NCI-H2081 (cell line): ENCODE measurements around the gene UNC80.

Experiments used
- DNase-seq, 2 experiments: peaks; one replicate each; lab custom pipeline; 2025; lab: John Stamatoyannopoulos, UW

UNC80 gene

DNA sequence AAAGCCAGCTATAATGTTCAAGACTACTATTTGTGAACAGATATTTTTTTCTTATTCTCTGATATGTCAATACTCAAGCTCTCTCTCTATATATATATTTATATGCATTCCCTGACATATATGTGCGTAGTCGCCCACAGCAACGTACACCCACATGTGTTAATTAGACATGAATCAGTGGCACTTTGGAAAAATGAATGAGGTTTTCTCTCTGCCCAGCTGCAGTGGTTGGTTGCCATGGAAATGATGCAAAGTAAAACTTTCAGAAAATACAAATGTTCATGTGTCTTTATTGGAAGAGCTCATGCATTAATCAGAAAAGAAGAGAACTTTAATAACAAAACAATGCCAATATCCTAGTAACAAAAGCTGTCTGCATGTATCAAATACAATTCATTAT, 34.7 kb downstream of the UNC80 start:
- DNase-seq = no peak

DNA sequence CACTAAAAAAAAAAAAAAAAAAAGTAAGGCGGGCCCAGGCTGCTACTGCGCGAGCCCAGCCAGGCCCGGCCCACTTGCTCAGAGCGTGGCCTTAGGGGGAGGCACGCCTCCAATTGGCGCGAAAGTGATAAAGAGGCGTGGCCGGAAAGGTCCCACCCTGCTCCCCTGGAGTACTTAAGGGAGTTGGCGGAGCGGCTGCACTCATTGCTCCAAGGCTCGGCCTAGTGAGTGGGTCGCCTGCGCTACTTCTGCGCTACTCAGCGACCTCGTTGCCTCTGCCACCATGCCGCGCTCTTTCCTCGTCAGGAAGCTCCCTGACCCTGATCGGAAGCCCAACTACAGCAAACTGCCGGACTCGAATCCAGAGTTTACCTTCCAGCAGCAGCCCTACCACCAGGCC, 36.9 kb downstream of the UNC80 start:
- no peak for DNase-seq

DNA sequence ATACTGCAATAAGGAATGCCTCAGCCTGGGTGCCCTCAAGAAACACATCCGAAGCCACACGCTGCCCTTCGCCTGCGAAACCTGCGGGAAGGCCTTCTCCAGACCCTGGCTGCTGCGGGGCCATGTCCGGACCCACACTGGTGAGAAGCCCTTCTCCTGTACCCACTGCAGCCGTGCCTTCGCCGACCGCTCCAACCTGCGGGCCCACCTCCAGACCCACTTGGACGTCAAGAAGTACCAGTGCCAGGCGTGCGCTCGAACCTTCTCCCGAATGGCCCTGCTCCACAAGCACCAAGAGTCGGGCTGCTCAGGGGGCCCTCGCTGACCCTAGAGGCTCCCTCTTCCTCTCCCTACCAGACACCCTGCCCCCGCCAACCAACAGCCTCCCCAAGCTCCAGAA, 37.6 kb downstream of the UNC80 start:
- no peak for DNase-seq

GRCh38 chr2:209817844-209818271, 46.2 kb downstream of the UNC80 start:
- DNase-seq = no peak

DNA sequence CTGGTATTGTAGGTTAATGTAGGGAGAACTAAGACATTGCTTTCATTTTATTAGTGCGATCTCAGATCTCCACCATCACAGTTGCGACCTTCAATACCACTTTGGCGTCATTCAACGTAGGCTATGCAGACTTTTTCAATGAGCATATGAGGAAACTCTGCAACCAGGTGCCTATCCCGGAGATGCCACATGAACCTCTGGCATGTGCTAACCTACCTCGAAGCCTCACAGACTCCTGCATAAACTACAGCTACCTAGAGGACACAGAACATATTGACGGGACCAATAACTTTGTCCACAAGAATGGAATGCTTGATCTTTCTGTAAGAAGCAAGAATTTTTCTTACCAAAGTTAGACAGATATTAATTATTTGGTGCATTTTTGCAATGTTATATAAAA, 47.3 kb downstream of the UNC80 start:
- DNase-seq = no peak

DNA sequence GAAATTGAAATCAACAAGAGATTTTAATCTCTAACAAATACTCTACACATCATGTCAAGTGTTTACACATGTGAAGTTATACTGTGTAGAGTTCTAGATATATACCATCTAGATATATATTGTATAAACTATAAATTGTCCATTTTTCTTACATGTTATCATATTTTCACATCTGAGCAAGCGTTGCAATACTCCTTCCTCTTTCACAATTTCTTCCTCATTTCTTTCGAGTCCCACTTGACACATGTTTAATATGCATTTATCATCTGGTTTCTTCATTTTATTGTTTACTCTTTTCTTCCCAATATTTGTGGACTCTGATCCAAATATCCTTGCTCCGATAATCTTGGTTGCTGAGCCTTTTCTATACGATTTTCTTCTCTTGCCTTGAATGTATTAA, 50.2 kb downstream of the UNC80 start:
- DNase-seq = no peak

- DNase-seq = no peak
These were observed 51.9 kb downstream of the UNC80 start for GRCh38 chr2:209823484-209823883.

GRCh38 chr2:209824391-209824790, 52.8 kb downstream of the UNC80 start:
- DNase-seq = no peak

- DNase-seq = no peak
These were observed 59.3 kb downstream of the UNC80 start for GRCh38 chr2:209830722-209831465.

GRCh38 chr2:209834767-209835166, 63.1 kb downstream of the UNC80 start:
- no peak for DNase-seq

- DNase-seq = no peak
These were observed 68.8 kb downstream of the UNC80 start for GRCh38 chr2:209840434-209840833.

GRCh38 chr2:209845666-209846065, 74.0 kb downstream of the UNC80 start:
- DNase-seq = no peak

DNA sequence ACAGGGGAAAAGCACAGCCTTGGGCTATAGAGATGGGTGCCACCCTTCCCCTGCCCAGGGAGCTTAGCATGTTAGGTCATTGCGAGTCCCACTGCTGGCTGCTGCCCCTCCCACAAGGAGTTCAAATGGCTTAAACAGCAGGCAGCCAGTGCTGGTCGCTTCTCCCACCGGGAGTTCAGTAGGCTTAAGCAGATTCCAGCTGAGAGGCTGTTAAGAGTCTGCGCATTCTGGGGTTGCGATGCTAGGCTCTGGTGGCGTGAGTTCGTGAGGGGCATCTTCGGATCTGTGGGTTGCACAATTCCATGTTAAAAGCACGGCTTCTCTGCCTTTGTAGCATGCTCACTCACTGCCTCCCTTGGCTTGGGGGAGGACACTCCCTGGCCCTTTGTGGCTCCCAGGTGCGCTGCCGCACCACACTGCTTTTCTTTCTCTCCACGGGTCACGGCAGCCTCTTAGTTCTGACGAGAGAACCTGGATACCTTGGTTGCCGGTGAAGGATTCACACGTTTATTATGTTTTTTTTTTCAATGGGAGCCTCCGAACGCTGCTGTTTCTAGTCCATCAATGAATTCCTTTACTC, 93.2 kb downstream of the UNC80 start:
- no peak for DNase-seq

GRCh38 chr2:209868271-209868994, 96.8 kb downstream of the UNC80 start:
- DNase-seq = no peak

GRCh38 chr2:209870067-209870466, 98.4 kb downstream of the UNC80 start:
- no peak for DNase-seq

DNA sequence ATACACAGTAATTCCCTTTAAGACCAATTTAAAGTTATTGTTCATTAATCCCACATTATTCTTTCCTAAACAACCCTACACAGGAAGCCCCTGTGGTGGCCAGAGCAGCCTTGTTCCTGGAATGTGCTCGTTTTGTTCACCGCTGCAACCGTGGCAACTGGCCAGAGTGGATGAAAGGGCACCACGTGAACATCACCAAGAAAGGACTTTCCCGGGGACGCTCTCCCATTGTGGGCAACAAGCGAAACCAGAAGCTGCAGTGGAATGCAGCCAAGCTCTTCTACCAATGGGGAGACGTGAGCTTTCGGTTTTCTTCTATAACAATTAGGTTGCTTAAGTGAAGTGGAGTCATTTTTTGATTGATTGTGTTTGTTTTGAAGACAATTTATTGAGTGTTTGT, 101.0 kb downstream of the UNC80 start:
- DNase-seq = no peak

- no peak for DNase-seq
These were observed 103.6 kb downstream of the UNC80 start for GRCh38 chr2:209875270-209875669.

DNA sequence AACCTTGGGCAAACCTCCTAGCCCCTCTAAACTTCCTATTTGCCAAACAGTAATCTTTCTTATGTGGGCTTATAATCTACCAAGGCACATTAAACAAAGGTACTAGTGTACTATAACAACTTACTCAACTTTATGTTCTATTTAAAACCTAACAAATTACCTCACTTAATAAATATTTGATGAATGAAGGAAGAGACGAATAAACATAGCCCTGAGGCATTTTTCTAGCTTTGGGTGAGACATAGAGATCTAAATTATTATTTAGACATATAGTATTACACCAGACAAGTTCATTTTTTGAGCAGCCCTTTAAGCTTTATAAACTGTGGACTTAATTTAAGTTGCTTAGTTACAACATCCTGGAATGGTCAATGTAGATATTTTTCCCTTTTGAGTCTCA, 104.6 kb downstream of the UNC80 start:
- DNase-seq = peak in 1 of 2 experiments; percentile 17

GRCh38 chr2:209878701-209879100, 107.1 kb downstream of the UNC80 start:
- DNase-seq = no peak

DNA sequence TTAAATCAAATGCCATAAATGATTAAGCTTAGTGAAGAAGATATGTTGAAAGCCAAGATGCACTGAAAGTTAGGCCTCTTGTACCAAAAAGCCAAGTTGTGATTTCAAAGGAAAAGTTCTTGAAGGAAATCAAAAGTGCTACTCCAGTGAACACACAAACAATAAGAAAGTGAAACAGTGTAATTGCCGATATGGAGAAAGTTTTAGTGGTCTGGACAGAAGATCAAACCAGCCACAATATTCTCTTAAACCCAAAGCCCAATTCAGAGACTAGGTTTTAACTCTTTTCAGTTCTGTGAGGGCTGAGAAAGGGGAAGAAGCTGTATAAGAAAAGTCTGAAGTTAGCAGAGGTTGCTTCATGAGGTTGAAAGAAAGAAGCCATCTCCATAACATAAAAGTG, 129.0 kb downstream of the UNC80 start:
- no peak for DNase-seq

- DNase-seq = no peak
These were observed 129.5 kb downstream of the UNC80 start for GRCh38 chr2:209901172-209901571.

GRCh38 chr2:209905691-209906090, 134.1 kb downstream of the UNC80 start:
- no peak for DNase-seq

- no peak for DNase-seq
These were observed 136.1 kb downstream of the UNC80 start for GRCh38 chr2:209907746-209908145.
